Lung (tissue), 12 donors: Measurements from ENCODE around the gene P2RX2. TPM values are rescaled to one million over a fixed set of nuclear protein-coding genes. Genes with fewer than 3 reads are reported as not detected.

Source experiments
- ATAC-seq: fragments of 200-7000 bp; cut with Tn5 transposase; one replicate; pipeline ENCODE4 v1.9.1; 2020; ENCODE audit warnings: moderate number of reproducible peaks; ENCODE audit not compliant: insufficient read depth, low FRiP score
- DNase-seq, 3 donors: peaks; one replicate each; pipeline ENCODE4 v3.0.0-alpha.2; 2013 to 2017
- H3K27ac ChIP-seq, 2 donors: one replicate each; pipeline ENCODE4 v1.5.1; 2013; ENCODE audit warnings: mild to moderate bottlenecking in 2 of 2, moderate library complexity in 2 of 2, control low read depth in 1 of 2, inconsistent platforms in 1 of 2, low read depth in 1 of 2, low read length in 1 of 2
- H3K27me3 ChIP-seq, 3 donors: one replicate each; pipeline ENCODE4 v1.5.1; 2013; ENCODE audit warnings: low read length in 2 of 3; ENCODE audit not compliant: control insufficient read depth in 3 of 3, insufficient read depth in 3 of 3
- H3K36me3 ChIP-seq, 4 donors: one replicate each; pipeline ENCODE4 v1.5.1; 2013; ENCODE audit warnings: low read length in 4 of 4, mild to moderate bottlenecking in 1 of 4, moderate library complexity in 1 of 4; ENCODE audit not compliant: control insufficient read depth in 4 of 4, insufficient read depth in 4 of 4
- H3K4me1 ChIP-seq, 5 donors: one replicate each; pipeline ENCODE4 v1.5.1; 2013; ENCODE audit warnings: low read length in 5 of 5, mild to moderate bottlenecking in 2 of 5, moderate library complexity in 1 of 5; ENCODE audit not compliant: control insufficient read depth in 5 of 5, insufficient read depth in 5 of 5
- H3K4me3 ChIP-seq: one replicate; pipeline ENCODE4 v1.5.1; 2013; ENCODE audit warnings: mild to moderate bottlenecking, control low read depth, moderate library complexity
- H3K9ac ChIP-seq, 2 donors: one replicate each; pipeline ENCODE4 v1.5.1; 2013; ENCODE audit warnings: low read length in 2 of 2, control low read depth in 1 of 2; ENCODE audit not compliant: insufficient read depth in 1 of 2
- H3K9me3 ChIP-seq, 4 donors: one replicate each; pipeline ENCODE4 v1.5.1; 2013; ENCODE audit warnings: low read length in 3 of 4, mild to moderate bottlenecking in 1 of 4, moderate library complexity in 1 of 4; ENCODE audit not compliant: control insufficient read depth in 4 of 4, insufficient read depth in 3 of 4
- WGBS, 2 donors: extraction: QIAGEN DNeasy Blood & Tissue Kit; methylation state at CpG; one replicate each; pipeline ENCODE4 v1.1.7; 2013; 5-methylcytosine and 5-hydroxymethylcytosine counted together
- polyA plus RNA-seq, 2 donors: library from polyadenylated mRNA; stranded (reverse); fragments of 200-250 nt; gene quantifications; one replicate each; pipeline ENCODE4 v1.2.1, GENCODE V29; 2013
- total RNA-seq, 2 donors: library from RNA; depleted of rRNA in 1 of 2; stranded (reverse); fragments of >200 nt in 1 of 2; gene quantifications; one replicate each; pipeline ENCODE4 v1.2.1, GENCODE V29; 2014 to 2021
- TF ChIP-seq, protein P1 (sequence below): IDR thresholded peaks from 2 replicates; pipeline ENCODE4 v1.5.1; 2012; ENCODE audit warnings: mild to moderate bottlenecking; ENCODE audit errors: control extremely low read depth, extremely low read depth
- donor health status: control.
- donor health status: control.
- donor health status: Bipolar disorder and iron deficiency.
- donor health status: healthy.
- donor health status: DM: yes; HTN: yes; CAD: no.

P2RX2 gene
- total and polyA plus RNA-seq, 4 donors: 0.05 to 3.4 (median 0.90) TPM

DNA sequence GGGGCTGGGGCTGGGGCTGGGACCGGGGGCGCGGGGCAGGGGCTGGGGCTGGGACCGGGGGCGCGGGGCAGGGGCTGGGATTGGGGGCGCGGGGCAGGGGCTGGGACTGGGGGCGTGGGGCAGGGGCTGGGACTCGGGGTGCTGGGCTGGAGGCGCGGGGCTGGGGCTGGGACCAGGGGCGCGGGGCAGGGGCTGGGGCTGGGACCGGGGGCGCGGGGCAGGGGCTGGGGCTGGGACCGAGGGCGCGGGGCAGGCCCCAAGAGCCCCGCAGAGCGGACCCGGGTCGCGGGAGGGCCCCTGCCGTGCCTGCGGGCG is 452 bp downstream of the P2RX2 start:
- peaks cover 0 to 19% (median 11%) of the 10 kb centered on the region in 5 donors for H3K4me1 ChIP-seq
- H3K27me3 ChIP-seq: peaks cover 5 to 21% (median 15%) of the 10 kb centered on the region in 3 donors
- peaks cover 0 to 2% (median under 1%) of the 10 kb centered on the region in 4 donors for H3K36me3 ChIP-seq
- no peak overlapping the region for H3K27ac ChIP-seq
- TF ChIP-seq, protein P1, sequence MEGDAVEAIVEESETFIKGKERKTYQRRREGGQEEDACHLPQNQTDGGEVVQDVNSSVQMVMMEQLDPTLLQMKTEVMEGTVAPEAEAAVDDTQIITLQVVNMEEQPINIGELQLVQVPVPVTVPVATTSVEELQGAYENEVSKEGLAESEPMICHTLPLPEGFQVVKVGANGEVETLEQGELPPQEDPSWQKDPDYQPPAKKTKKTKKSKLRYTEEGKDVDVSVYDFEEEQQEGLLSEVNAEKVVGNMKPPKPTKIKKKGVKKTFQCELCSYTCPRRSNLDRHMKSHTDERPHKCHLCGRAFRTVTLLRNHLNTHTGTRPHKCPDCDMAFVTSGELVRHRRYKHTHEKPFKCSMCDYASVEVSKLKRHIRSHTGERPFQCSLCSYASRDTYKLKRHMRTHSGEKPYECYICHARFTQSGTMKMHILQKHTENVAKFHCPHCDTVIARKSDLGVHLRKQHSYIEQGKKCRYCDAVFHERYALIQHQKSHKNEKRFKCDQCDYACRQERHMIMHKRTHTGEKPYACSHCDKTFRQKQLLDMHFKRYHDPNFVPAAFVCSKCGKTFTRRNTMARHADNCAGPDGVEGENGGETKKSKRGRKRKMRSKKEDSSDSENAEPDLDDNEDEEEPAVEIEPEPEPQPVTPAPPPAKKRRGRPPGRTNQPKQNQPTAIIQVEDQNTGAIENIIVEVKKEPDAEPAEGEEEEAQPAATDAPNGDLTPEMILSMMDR: no peak
- 9 to 12% methylated on average over 10 to 26 of the region's 28 CpGs for WGBS, 2 donors
- no peak for ATAC-seq
- H3K9me3 ChIP-seq: peaks cover 0 to 24% (median 2%) of the 10 kb centered on the region in 4 donors
- DNase-seq: no peak
- H3K9ac ChIP-seq: no peak overlapping the region
- no peak overlapping the region for H3K4me3 ChIP-seq

GRCh38 chr12:132619386-132620112 is 973 bp downstream of the P2RX2 start:
- Histone ChIP-seq H3K9ac (no peak overlapping the region), H3K27me3 (peaks cover 5 to 21% (median 15%) of the 10 kb centered on the region in 3 donors), H3K4me1 (peaks cover 0 to 19% (median 11%) of the 10 kb centered on the region in 5 donors), H3K9me3 (peaks cover 0 to 24% (median 2%) of the 10 kb centered on the region in 4 donors), H3K36me3 (peaks cover 0 to 7% (median 3%) of the 10 kb centered on the region in 4 donors), H3K27ac (no peak overlapping the region), H3K4me3 (no peak overlapping the region)
- 20 to 21% methylated on average over 43 to 53 of the region's 53 CpGs for WGBS, 2 donors
- DNase-seq (no peak), ATAC-seq (no peak)
- TF ChIP-seq, protein P1: no peak

- no peak overlapping the region for H3K4me3 ChIP-seq
- peaks cover 5 to 17% (median 15%) of the 10 kb centered on the region in 3 donors for H3K27me3 ChIP-seq
- DNase-seq (no peak), ATAC-seq (no peak)
- peaks cover 0 to 19% (median 11%) of the 10 kb centered on the region in 5 donors for H3K4me1 ChIP-seq
- peaks cover 0 to 21% (median 2%) of the 10 kb centered on the region in 4 donors for H3K9me3 ChIP-seq
- WGBS, 2 donors: 60 to 63% methylated on average over 27 to 29 of the region's 29 CpGs
- TF ChIP-seq, protein P1: no peak
- no peak overlapping the region for H3K27ac ChIP-seq
- H3K36me3 ChIP-seq: peaks cover 0 to 14% (median 6%) of the 10 kb centered on the region in 4 donors
- no peak overlapping the region for H3K9ac ChIP-seq
These were observed 1.7 kb downstream of the P2RX2 start for GRCh38 chr12:132620113-132620898.
